ENCODE measurements around the gene PDRG1. TPM values are rescaled to one million over a fixed set of nuclear protein-coding genes. Genes with fewer than 3 reads are reported as not detected.

Gene PDRG1
- polyA plus RNA-seq, 1 experiment = 16.5 TPM

DNA sequence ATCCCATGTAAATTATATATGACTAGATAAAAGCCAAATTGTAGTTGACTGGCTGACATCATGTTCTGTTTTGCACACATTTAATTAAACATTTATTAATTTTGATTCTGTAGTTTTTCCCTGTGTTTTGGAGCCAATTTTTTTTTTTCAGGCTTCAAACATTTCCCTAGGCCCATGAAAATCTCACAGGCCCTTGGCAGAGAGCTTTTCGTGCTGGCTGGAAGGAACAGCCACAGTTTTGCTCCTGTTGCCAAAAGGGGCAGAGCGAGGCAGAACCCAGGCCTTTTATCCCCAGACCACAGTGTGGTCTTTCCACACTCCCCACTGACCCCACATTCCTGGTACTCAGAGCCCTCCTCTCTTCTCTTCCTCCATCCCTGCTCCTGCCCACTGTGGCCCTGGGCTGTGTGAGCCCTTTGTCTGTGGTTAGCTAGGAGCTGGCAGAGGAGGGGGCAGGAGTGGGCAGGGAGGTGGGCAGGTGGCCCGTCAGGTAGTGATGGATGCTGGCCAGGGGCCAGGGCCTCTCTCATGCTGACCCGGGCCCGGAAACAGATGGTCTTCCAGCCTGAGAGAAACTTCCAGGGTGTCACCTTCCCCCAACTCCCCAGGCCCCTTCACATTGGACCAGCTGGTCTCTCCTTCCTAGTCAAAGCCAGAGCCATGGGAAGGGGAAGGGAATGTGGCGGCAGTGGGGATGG is 38.9 kb upstream of the PDRG1 start:
- ChIA-PET POLR2A (interaction anchor here (0.6 kb wide), 1 partner anchor 15 kb away, joined by 6 read pairs; no protein-coding TSS in a partner anchor), CTCF (interaction anchor here (1.5 to 2.5 kb wide), 2 partner anchors 17 to 41 kb away, joined by 4 to 8 read pairs; no protein-coding TSS in a partner anchor)
- H3K27me3 ChIP-seq (ENCODE audit: control insufficient read depth, insufficient read depth, low read length) = peaks cover 29% of the 10 kb centered on the region
- H3K36me3 ChIP-seq (ENCODE audit: control insufficient read depth, insufficient read depth, low read length) = no peaks in the 10 kb centered on the region
- TF ChIP-seq CTCF (IDR thresholded peaks at IDR 0.05; ENCODE audit: insufficient read depth, low read depth, low read length) = no peak
- no peak overlapping the region for H3K4me3 ChIP-seq (ENCODE audit: low read depth, low read length)
- DNase-seq (ENCODE audit: low read depth) = no peak

DNA sequence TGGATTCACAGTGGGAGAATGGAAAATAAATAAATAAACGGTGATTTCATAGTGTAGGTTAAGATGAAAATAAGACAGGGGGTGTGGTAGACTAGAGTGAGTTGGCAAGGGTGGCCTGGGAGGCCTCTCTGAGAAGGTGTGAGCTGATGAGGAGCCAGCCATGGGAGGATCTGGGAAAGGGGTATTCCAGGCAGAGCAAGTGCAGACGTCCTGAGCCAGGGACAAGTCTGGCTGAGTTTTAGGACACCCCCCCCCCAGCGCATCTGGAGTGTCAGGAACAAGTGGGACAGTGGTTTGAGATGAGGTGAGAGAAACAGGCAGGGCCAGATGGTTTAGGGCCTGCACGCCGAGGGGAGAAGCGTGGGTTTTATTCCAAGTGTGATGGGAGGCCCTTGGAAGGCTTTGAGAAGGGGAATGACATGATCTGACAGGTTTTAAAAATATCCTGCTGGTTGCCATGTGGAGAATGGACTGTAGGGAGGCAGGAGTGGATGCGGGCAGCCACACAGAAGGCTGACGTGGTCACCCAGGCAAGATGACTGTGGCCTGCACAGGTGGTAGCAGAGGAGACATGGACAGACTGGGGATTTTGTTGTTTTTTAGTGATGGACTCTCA is 37.3 kb upstream of the PDRG1 start:
- no peak for DNase-seq (ENCODE audit: low read depth)
- H3K4me3 ChIP-seq (ENCODE audit: low read depth, low read length) = no peak overlapping the region
- no peaks in the 10 kb centered on the region for H3K36me3 ChIP-seq (ENCODE audit: control insufficient read depth, insufficient read depth, low read length)
- peaks cover 18% of the 10 kb centered on the region for H3K27me3 ChIP-seq (ENCODE audit: control insufficient read depth, insufficient read depth, low read length)
- ChIA-PET CTCF (interaction anchor here (1.7 kb wide), 1 partner anchor 42 kb away, joined by 4 read pairs; no protein-coding TSS in a partner anchor), POLR2A (no interaction called here)
- TF ChIP-seq CTCF (IDR thresholded peaks at IDR 0.05; ENCODE audit: insufficient read depth, low read depth, low read length) = no peak

DNA sequence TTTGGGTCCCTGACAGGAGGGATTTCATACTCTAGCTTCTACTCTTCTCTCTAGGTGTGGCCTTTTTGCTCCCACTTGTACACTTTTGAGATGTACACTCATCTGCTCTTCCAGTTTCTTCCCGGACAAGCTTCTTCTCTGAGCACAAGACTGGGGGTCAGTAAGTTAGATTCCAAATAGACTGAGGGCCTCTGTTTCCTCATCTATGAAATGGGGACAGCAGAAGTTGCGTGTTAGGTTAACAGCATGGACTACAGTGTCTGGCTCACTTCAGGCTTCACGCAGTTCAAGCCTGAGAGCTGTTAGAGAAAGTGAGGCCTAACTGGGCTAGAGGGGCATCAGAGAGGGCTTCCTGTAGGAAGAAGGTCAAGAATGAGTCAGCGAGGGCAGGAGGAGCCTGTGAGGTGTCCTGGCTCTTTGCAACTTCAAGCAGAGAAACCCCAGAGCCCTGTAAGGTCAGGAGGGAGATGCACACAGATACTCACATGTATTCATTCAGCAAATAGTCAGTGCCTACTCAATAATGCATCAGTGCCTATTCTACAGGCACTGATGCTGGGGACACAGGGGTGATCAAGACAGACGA is 36.7 kb upstream of the PDRG1 start:
- POLR2A ChIA-PET = no interaction called here
- TF ChIP-seq CTCF (IDR thresholded peaks at IDR 0.05; ENCODE audit: insufficient read depth, low read depth, low read length) = no peak

DNA sequence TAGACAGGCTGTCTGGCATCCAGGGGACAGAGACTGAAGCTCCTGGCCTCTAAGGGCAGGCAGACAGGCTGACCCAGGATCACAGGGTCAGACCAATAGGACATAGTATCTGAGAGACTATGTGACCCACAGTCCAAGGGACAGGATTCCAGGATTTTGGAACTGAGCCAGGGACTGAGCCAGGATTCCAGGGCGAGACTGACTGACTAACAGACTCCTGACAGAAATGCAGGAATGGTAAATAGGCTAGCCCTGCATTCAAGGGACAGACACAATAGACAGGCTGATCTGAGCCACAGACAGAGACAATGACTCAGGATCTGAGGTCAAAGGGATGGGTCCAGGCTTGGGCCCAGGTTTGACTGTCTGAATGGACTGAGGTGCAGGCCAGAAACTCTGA is 35.9 kb upstream of the PDRG1 start:
- Histone ChIP-seq H3K4me3 (ENCODE audit: low read depth, low read length) (no peak overlapping the region), H3K36me3 (ENCODE audit: control insufficient read depth, insufficient read depth, low read length) (no peaks in the 10 kb centered on the region), H3K27me3 (ENCODE audit: control insufficient read depth, insufficient read depth, low read length) (peaks cover 8% of the 10 kb centered on the region)
- TF ChIP-seq CTCF (IDR thresholded peaks at IDR 0.05; ENCODE audit: insufficient read depth, low read depth, low read length) = no peak
- ChIA-PET CTCF (interaction anchor here (0.9 to 1.7 kb wide), 2 partner anchors 20 to 43 kb away, joined by 3 to 4 read pairs; no protein-coding TSS in a partner anchor), POLR2A (no interaction called here)
- DNase-seq (ENCODE audit: low read depth) = no peak

More for the DNA sequence above, 36.7 kb upstream of the PDRG1 start:
- CTCF ChIA-PET = interaction anchor here (0.9 to 1.7 kb wide), 2 partner anchors 19 to 42 kb away, joined by 3 to 4 read pairs; no protein-coding TSS in a partner anchor
- Histone ChIP-seq H3K27me3 (ENCODE audit: control insufficient read depth, insufficient read depth, low read length) (peaks cover 13% of the 10 kb centered on the region), H3K4me3 (ENCODE audit: low read depth, low read length) (no peak overlapping the region), H3K36me3 (ENCODE audit: control insufficient read depth, insufficient read depth, low read length) (no peaks in the 10 kb centered on the region)
- DNase-seq (ENCODE audit: low read depth) = no peak

DNA sequence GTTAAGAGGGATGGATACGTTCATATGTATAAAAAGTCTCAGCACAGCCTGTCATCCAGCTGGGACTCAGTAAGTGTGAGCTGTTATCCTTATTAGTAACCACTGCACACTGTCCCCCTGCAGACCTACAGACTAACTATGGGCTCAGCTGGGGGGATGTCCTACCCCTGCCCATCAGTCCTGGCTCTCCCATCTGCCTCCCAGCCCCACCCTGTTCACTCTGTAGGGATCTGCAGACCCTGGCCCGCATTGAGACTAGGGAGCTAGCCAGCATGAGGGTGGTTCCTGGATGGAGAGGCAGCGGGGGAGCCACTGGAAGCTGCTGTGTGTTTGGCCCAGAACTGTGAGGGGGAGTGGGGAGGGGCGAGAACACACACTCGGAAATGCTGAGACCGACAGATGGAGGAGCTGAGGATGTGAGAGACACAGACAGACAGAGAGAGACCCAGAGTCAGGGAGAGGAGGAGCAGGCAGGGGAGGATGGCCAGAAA is 33.2 kb upstream of the PDRG1 start:
- ChIA-PET CTCF (interaction anchor here (1.0 kb wide), 1 partner anchor 132 kb away, joined by 3 read pairs; no protein-coding TSS in a partner anchor), POLR2A (no interaction called here)
- Histone ChIP-seq H3K27me3 (ENCODE audit: control insufficient read depth, insufficient read depth, low read length) (peaks cover 8% of the 10 kb centered on the region), H3K4me3 (ENCODE audit: low read depth, low read length) (no peak overlapping the region), H3K36me3 (ENCODE audit: control insufficient read depth, insufficient read depth, low read length) (no peaks in the 10 kb centered on the region)
- no peak for TF ChIP-seq CTCF (IDR thresholded peaks at IDR 0.05; ENCODE audit: insufficient read depth, low read depth, low read length)
- DNase-seq (ENCODE audit: low read depth) = no peak
